Liver (tissue), 3 donors: ENCODE measurements around the gene CNOT8.

Experiments used
- CTCF ChIP-seq: fragments of 150-350 bp; IDR thresholded peaks from 2 replicates; pipeline ENCODE4 v1.5.1; 2017; ENCODE audit warnings: improper control_type of control experiment, low read depth, low read length; ENCODE audit not compliant: missing input control
- GABPA ChIP-seq, 2 donors: IDR thresholded peaks in 1 of 2; conservative IDR thresholded peaks in 1 of 2; 2 replicates each; pipeline ENCODE4 v1.6.1; 2016; ENCODE audit warnings: antibody characterized with exemption in 2 of 2, mild to moderate bottlenecking in 1 of 2, moderate library complexity in 1 of 2
- JUND ChIP-seq, 2 donors: IDR thresholded peaks; 2 replicates each; pipeline ENCODE4 v1.6.1; 2016; ENCODE audit warnings: antibody characterized with exemption in 2 of 2
- MAX ChIP-seq: IDR thresholded peaks from 2 replicates; pipeline ENCODE4 v1.6.1; 2016; ENCODE audit warnings: antibody characterized with exemption
- RAD21 ChIP-seq, 2 donors: IDR thresholded peaks; 2 replicates each; pipeline ENCODE4 v1.6.1; 2016; ENCODE audit warnings: antibody characterized with exemption in 2 of 2, mild to moderate bottlenecking in 2 of 2
- REST ChIP-seq: IDR thresholded peaks from 2 replicates; pipeline ENCODE4 v1.6.1; 2016; ENCODE audit warnings: antibody characterized with exemption, mild to moderate bottlenecking
- RXRA ChIP-seq, 2 donors: IDR thresholded peaks; 2 replicates each; pipeline ENCODE4 v1.6.1; 2017 to 2018; ENCODE audit warnings: antibody characterized with exemption in 2 of 2, mild to moderate bottlenecking in 1 of 2
- SP1 ChIP-seq: IDR thresholded peaks from 2 replicates; pipeline ENCODE4 v1.6.1; 2018; ENCODE audit warnings: antibody characterized with exemption, mild to moderate bottlenecking
- TAF1 ChIP-seq: conservative IDR thresholded peaks from 2 replicates; pipeline ENCODE4 v1.6.1; 2016; ENCODE audit warnings: antibody characterized with exemption, mild to moderate bottlenecking
- ZBTB33 ChIP-seq: IDR thresholded peaks from 2 replicates; pipeline ENCODE4 v1.6.1; 2016; ENCODE audit warnings: antibody characterized with exemption
- donor health status: healthy.
- donor health status: healthy.

GRCh38 chr5:154884424-154884823, 26.0 kb downstream of the CNOT8 start:
- TF ChIP-seq JUND (IDR thresholded peaks at IDR 0.05) = no peak
- TF ChIP-seq RAD21 (IDR thresholded peaks at IDR 0.05) = no peak
- TF ChIP-seq CTCF = no peak
- no peak for TF ChIP-seq RXRA (IDR thresholded peaks at IDR 0.05)
- no peak for TF ChIP-seq REST
- TF ChIP-seq ZBTB33 = no peak
- TF ChIP-seq SP1 = no peak
- TF ChIP-seq TAF1 = no peak
- TF ChIP-seq MAX = no peak
- no peak for TF ChIP-seq GABPA (IDR thresholded peaks at IDR 0.05 in 1 of 2, conservative IDR thresholded peaks at IDR 0.05 in 1 of 2)
